Stimulated activated CD8-positive, alpha-beta memory T cell treated with anti-CD3 and anti-CD28 coated beads, Interleukin-15, amount 100 ng/mL, for 1 hour (primary cell): ENCODE measurements around the gene GFI1B.
"Not testable (repeated sequence)": the region's sequence is repeated elsewhere in the genome, so short reads cannot be mapped to it uniquely, and the experiment has no call there.

Source experiments
- DNase-seq: peaks from one replicate; pipeline ENCODE4 v3.0.0-alpha.2; 2020; ENCODE audit warnings: low read depth

GFI1B gene

GRCh38 chr9:132991351-132992300, 13.1 kb downstream of the GFI1B start:
- DNase-seq: no peak

- DNase-seq: no peak
Measured at GRCh38 chr9:132993511-132993939, 15.0 kb downstream of the GFI1B start.

- no peak for DNase-seq
Measured at GRCh38 chr9:132994410-132995120, 16.1 kb downstream of the GFI1B start.

- DNase-seq: no peak
Measured at GRCh38 chr9:132995121-132995420, 16.6 kb downstream of the GFI1B start.

GRCh38 chr9:132995879-132996278, 17.4 kb downstream of the GFI1B start:
- DNase-seq: no peak

- no peak for DNase-seq
Measured at GRCh38 chr9:132996526-132996925, 18.0 kb downstream of the GFI1B start.

- DNase-seq: no peak
Measured at GRCh38 chr9:132997591-132997990, 19.1 kb downstream of the GFI1B start.

GRCh38 chr9:132998221-132998620, 19.7 kb downstream of the GFI1B start:
- DNase-seq: not testable (repeated sequence)

- DNase-seq: no peak
Measured at GRCh38 chr9:132998831-132999635, 20.5 kb downstream of the GFI1B start.

- no peak for DNase-seq
Measured at GRCh38 chr9:133002147-133003070, 23.9 kb downstream of the GFI1B start.

GRCh38 chr9:133003071-133003461, 24.6 kb downstream of the GFI1B start:
- DNase-seq: no peak

GRCh38 chr9:133003671-133004090, 25.2 kb downstream of the GFI1B start:
- DNase-seq: no peak

GRCh38 chr9:133004091-133004998, 25.9 kb downstream of the GFI1B start:
- no peak for DNase-seq

GRCh38 chr9:133004999-133005760, 26.7 kb downstream of the GFI1B start:
- no peak for DNase-seq

- no peak for DNase-seq
Measured at GRCh38 chr9:133005957-133006356, 27.5 kb downstream of the GFI1B start.

- DNase-seq: no peak
Measured at GRCh38 chr9:133006731-133007352, 28.3 kb downstream of the GFI1B start.

- DNase-seq: no peak
Measured at GRCh38 chr9:133008406-133008805, 29.9 kb downstream of the GFI1B start.

GRCh38 chr9:133008824-133009223, 30.3 kb downstream of the GFI1B start:
- no peak for DNase-seq
